Activated CD8-positive, alpha-beta memory T cell treated with anti-CD3 and anti-CD28 coated beads, Interleukin-2, amount 50 U/mL, for 48 hours (primary cell): Measurements from ENCODE around the gene STK4.
A peak's percentile ranks its signal among the peaks of the same experiment; 100 is the strongest.
"Not testable (repeated sequence)": the region's sequence is repeated elsewhere in the genome, so short reads cannot be mapped to it uniquely, and the experiment has no call there.

Experiments
- DNase-seq: peaks from one replicate; pipeline ENCODE4 v3.0.0-alpha.2; 2020

STK4 gene

GRCh38 chr20:44990425-44990824, 24.1 kb downstream of the STK4 start:
- DNase-seq = peak; percentile 66

GRCh38 chr20:44990957-44991356, 24.6 kb downstream of the STK4 start:
- DNase-seq = no peak

GRCh38 chr20:44993343-44993742, 27.0 kb downstream of the STK4 start:
- no peak for DNase-seq

- DNase-seq = no peak
Observed at GRCh38 chr20:44997171-44997570, 30.9 kb downstream of the STK4 start.

GRCh38 chr20:44997668-44998067, 31.4 kb downstream of the STK4 start:
- DNase-seq = no peak

- DNase-seq = no peak
Observed at GRCh38 chr20:45008521-45009049, 42.3 kb downstream of the STK4 start.

- no peak for DNase-seq
Observed at GRCh38 chr20:45010399-45010828, 44.1 kb downstream of the STK4 start.

- no peak for DNase-seq
Observed at GRCh38 chr20:45011108-45011526, 44.8 kb downstream of the STK4 start.

- DNase-seq = no peak
Observed at GRCh38 chr20:45012682-45013302, 46.5 kb downstream of the STK4 start.

- DNase-seq = not testable (repeated sequence)
Observed at GRCh38 chr20:45014131-45014530, 47.8 kb downstream of the STK4 start.

- no peak for DNase-seq
Observed at GRCh38 chr20:45014671-45015415, 48.5 kb downstream of the STK4 start.

- no peak for DNase-seq
Observed at GRCh38 chr20:45016089-45016671, 49.9 kb downstream of the STK4 start.

- DNase-seq = no peak
Observed at GRCh38 chr20:45017281-45017680, 51.0 kb downstream of the STK4 start.

- no peak for DNase-seq
Observed at GRCh38 chr20:45017857-45018256, 51.5 kb downstream of the STK4 start.

GRCh38 chr20:45019027-45019761, 52.9 kb downstream of the STK4 start:
- no peak for DNase-seq

GRCh38 chr20:45019762-45020123, 53.4 kb downstream of the STK4 start:
- no peak for DNase-seq

- no peak for DNase-seq
Observed at GRCh38 chr20:45020236-45020886, 54.0 kb downstream of the STK4 start.

GRCh38 chr20:45021631-45022030, 55.3 kb downstream of the STK4 start:
- DNase-seq = no peak

- DNase-seq = not testable (repeated sequence)
Observed at GRCh38 chr20:45023140-45023539, 56.8 kb downstream of the STK4 start.

- no peak for DNase-seq
Observed at GRCh38 chr20:45028424-45029136, 62.3 kb downstream of the STK4 start.

- no peak for DNase-seq
Observed at GRCh38 chr20:45029884-45030283, 63.6 kb downstream of the STK4 start.

- DNase-seq = no peak
Observed at GRCh38 chr20:45032276-45032675, 66.0 kb downstream of the STK4 start.
